ELF-1 (cell line): Measurements from ENCODE around the gene DHX15.
A peak's percentile ranks its signal among the peaks of the same experiment; 100 is the strongest.

ENCODE experiments used
- DNase-seq: peaks from one replicate; pipeline ENCODE4 v3.0.0-alpha.2; 2016; ENCODE audit warnings: low read depth, low spot score

Gene DHX15

DNA sequence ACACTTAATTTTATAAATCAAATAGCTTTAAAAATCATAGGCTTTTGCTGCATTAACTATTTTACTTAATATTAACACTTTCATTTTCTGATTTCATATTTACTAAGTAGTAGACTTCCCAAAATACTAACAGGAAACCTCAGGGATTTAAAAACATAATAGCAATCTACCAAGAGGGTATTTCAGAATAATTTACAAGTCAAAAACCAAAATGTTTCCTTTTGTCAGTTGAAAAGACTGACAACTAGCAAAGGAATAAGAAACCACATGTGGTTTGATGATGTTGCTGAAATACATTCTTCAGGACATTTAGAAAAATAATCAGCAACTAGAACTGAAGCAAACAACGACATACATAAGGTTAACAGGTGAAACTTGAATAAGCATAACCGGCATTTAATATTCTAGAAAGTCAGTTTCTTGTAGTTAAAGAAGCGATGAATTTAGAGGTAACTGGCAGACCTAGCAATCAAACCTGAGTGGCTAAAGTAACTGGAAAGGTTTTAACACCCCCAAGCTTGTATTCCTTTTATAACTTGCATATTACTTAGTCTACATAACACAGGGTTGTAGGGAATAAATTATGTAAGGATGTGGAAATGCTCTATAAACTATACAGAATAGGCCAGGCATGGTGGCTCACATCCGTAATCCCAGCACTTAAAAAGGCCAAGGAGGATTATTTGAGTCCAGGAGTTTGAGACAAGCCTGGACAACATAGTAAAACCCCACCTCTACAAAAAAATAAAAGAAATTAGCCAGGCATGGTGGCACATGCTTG is 40.0 kb downstream of the DHX15 start:
- DNase-seq, result no peak

- no peak for DNase-seq
Observed at GRCh38 chr4:24537025-24537424, 47.3 kb downstream of the DHX15 start.

GRCh38 chr4:24535399-24535798 is 49.0 kb downstream of the DHX15 start:
- no peak for DNase-seq

GRCh38 chr4:24533364-24533763 is 51.0 kb downstream of the DHX15 start:
- DNase-seq, result no peak

GRCh38 chr4:24529555-24529954 is 54.8 kb downstream of the DHX15 start:
- no peak for DNase-seq

- DNase-seq, result no peak
Observed at GRCh38 chr4:24527371-24527770, 57.0 kb downstream of the DHX15 start.

- no peak for DNase-seq
Observed at GRCh38 chr4:24521544-24521943, 62.8 kb downstream of the DHX15 start.

DNA sequence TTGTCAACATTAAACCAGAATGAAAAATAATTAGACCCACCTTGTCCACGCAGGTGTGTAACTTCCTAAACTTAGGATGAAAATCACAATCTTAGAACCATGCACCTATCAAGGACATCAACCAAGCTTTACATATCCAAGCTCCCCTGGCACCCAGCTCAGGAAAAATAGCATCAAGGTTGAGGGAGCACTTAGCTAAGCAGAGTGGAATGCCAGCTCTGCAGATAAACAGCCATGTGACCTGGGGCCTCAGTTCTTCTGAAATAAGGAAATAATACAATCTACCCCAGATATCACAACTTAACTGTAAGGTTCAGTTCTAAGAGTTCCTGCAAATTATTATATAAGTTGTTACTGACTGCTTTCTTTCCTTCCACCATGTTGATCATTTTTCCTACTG is 64.7 kb downstream of the DHX15 start:
- DNase-seq, result no peak

DNA sequence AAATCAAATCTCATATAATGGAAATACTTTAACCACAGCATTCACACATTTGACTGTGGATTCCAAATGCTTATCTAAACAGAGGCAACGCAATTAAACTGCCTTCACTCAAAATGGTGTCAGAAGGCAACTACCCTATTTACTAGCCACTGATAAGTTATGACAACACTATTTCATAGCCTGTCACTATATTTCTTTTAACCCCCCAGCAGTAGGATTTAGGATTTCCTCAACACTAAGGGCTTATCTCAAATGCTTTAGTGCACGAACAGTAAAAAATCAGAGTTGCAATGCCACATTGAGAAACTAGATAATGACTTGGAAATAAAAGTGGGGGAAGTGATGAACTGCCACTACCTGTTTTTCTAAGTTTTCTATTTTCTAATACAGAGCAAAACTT is 66.7 kb downstream of the DHX15 start:
- DNase-seq, result no peak

- DNase-seq, result no peak
Observed at GRCh38 chr4:24516926-24517325, 67.4 kb downstream of the DHX15 start.

GRCh38 chr4:24515698-24516097 is 68.7 kb downstream of the DHX15 start:
- peak; percentile 24 for DNase-seq

DNA sequence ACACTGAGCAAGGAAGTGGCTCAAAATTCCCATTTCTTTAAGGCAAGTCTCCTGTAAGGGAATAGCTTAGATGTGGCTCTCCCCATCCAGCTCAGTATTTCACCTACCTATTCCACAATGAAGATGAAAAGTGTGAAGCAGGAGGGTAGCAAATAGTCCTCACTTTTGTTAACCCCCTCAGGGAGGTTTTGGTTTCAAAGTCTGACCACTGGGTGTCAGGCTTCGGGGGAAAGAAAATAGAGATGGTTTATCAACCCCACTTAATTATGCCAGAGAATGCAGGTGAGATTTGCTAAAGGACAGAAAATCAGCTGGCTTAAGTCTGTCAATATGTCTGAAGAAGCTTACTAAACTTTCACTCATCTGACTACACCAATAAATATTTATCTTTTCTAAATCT is 69.5 kb downstream of the DHX15 start:
- DNase-seq, result no peak

DNA sequence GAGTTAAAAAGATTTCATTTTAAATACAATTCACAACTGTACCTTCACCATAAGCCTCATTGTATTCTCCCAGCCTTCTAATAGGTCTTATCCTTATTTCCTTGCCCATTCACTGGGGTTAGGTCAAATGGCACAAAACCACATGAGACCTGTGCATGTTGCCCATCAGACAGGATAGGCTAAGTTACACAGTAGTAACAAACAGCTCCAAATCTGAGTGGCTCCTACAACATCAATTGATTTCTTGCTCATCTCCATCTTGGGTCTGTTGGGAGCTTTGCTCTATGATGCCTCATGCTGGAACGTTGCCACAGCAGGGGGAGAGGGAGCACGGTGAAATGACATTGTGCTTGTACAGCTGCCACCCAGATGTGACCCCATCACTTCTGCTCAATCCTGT is 70.6 kb downstream of the DHX15 start:
- no peak for DNase-seq

- peak; percentile 31 for DNase-seq
Observed at GRCh38 chr4:24511371-24512063, 72.8 kb downstream of the DHX15 start.

- no peak for DNase-seq
Observed at GRCh38 chr4:24510091-24510490, 74.3 kb downstream of the DHX15 start.

- DNase-seq, result no peak
Observed at GRCh38 chr4:24508541-24508940, 75.8 kb downstream of the DHX15 start.

GRCh38 chr4:24507439-24507838 is 76.9 kb downstream of the DHX15 start:
- peak; percentile 21 for DNase-seq

- peak; percentile 23 for DNase-seq
Observed at GRCh38 chr4:24503090-24503489, 81.3 kb downstream of the DHX15 start.

GRCh38 chr4:24497221-24497620 is 87.1 kb downstream of the DHX15 start:
- DNase-seq, result no peak

DNA sequence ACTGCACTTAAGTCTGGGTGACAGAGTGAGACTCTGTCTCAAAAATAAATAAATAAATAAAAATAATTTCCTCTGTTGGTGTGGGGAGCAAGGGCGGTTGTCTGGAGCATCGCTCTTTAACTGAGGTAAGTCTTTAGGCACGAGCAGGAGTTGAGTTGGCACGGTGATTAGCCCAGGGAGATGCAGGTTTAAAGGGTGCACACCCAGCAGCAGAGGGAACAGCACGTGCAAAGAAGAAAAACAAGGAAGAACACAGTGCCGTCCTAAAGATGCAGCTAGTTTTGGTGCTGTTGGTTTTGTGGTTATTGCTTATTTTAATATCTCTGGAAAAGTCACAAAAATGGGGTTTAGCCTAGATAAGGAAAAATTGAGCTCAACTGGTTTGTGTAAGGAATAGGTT is 87.8 kb downstream of the DHX15 start:
- no peak for DNase-seq

- DNase-seq, result no peak
Observed at GRCh38 chr4:24495388-24495787, 89.0 kb downstream of the DHX15 start.

- DNase-seq, result no peak
Observed at GRCh38 chr4:24489870-24490269, 94.5 kb downstream of the DHX15 start.
